ENCODE measurements around the gene S100A2. TPM values are rescaled to one million over a fixed set of nuclear protein-coding genes. Genes with fewer than 3 reads are reported as not detected.
A peak's percentile ranks its signal among the peaks of the same experiment; 100 is the strongest.

S100A2 gene
- total and polyA plus RNA-seq, 2 donors from 2014 or later: 152 to 416 TPM

DNA sequence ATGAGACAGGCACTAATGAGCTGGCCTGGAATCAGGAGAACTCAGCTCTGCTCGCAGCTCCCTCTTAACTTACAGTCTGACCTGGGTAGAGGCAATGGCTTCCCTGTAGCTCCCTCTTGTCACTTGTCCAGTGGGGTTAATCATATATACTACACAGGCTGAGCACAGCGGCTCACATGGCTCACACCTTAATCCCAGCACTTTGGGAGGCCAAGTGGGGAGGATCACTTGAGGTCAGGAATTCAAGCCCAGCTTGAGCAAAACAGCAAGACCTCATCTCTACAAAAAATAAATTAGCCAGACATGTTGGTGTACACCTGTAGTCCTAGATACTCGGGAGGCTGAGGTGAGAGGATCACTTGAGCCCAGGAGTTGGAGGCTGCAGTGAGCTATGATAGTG is 34.0 kb downstream of the S100A2 start:
- Histone ChIP-seq H3K27ac (ENCODE audit: low read depth in 2 of 2, low read length in 2 of 2) (no peak overlapping the region), H3K27me3 (ENCODE audit: control insufficient read depth, insufficient read depth, low read length) (no peaks in the 10 kb centered on the region), H3K9ac (ENCODE audit: low read length in 3 of 3) (no peak overlapping the region), H3K9me3 (ENCODE audit: control insufficient read depth in 2 of 3, insufficient read depth in 1 of 3, low read length in 3 of 3) (no peaks in the 10 kb centered on the region), H3K4me3 (ENCODE audit: low read length in 3 of 3) (no peak overlapping the region), H3K36me3 (ENCODE audit: control insufficient read depth in 2 of 3, insufficient read depth in 3 of 3, low read length in 3 of 3) (no peaks in the 10 kb centered on the region), H3K4me1 (ENCODE audit: control insufficient read depth in 2 of 3, insufficient read depth in 2 of 3, low read depth in 1 of 3, low read length in 3 of 3) (peaks cover 0 to 23% (median 5%) of the 10 kb centered on the region in 3 donors)
- intact Hi-C loops (cut with DNase I): no loop called here
- DNase-seq (no peak), FAIRE-seq (no peak)
- TF ChIP-seq, protein P1, sequence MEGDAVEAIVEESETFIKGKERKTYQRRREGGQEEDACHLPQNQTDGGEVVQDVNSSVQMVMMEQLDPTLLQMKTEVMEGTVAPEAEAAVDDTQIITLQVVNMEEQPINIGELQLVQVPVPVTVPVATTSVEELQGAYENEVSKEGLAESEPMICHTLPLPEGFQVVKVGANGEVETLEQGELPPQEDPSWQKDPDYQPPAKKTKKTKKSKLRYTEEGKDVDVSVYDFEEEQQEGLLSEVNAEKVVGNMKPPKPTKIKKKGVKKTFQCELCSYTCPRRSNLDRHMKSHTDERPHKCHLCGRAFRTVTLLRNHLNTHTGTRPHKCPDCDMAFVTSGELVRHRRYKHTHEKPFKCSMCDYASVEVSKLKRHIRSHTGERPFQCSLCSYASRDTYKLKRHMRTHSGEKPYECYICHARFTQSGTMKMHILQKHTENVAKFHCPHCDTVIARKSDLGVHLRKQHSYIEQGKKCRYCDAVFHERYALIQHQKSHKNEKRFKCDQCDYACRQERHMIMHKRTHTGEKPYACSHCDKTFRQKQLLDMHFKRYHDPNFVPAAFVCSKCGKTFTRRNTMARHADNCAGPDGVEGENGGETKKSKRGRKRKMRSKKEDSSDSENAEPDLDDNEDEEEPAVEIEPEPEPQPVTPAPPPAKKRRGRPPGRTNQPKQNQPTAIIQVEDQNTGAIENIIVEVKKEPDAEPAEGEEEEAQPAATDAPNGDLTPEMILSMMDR (IDR thresholded peaks at IDR 0.05; ENCODE audit: borderline replicate concordance, extremely low read depth, insufficient read depth): no peak

DNA sequence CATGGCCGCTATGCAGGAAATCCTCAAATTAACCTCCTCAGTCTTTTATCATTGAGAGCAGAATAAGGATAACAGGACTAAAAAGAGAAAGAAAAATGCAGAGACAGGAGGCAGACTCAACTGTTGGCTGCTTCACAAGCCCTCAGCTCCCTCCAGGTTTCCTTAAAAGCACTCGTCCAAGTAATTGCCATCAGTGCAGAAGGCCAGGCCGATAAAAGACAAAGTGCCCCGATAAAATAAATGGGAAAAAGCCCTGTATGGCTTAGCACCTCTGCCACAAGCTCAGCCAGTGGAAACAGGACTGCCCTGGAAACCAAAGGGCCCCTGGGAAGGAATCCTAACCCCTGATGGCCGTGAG is 38.0 kb downstream of the S100A2 start:
- Histone ChIP-seq H3K4me3 (ENCODE audit: low read length in 3 of 3) (no peak overlapping the region), H3K27ac (ENCODE audit: low read depth in 2 of 2, low read length in 2 of 2) (no peak overlapping the region), H3K27me3 (ENCODE audit: control insufficient read depth, insufficient read depth, low read length) (no peaks in the 10 kb centered on the region), H3K36me3 (ENCODE audit: control insufficient read depth in 2 of 3, insufficient read depth in 3 of 3, low read length in 3 of 3) (no peaks in the 10 kb centered on the region), H3K9ac (ENCODE audit: low read length in 3 of 3) (no peak overlapping the region), H3K9me3 (ENCODE audit: control insufficient read depth in 2 of 3, insufficient read depth in 1 of 3, low read length in 3 of 3) (no peaks in the 10 kb centered on the region), H3K4me1 (ENCODE audit: control insufficient read depth in 2 of 3, insufficient read depth in 2 of 3, low read depth in 1 of 3, low read length in 3 of 3) (peaks cover 0 to under 1% (median 0%) of the 10 kb centered on the region in 3 donors)
- FAIRE-seq (no peak), DNase-seq (no peak)
- intact Hi-C loops (cut with DNase I): no loop called here
- TF ChIP-seq, protein P1 (IDR thresholded peaks at IDR 0.05; ENCODE audit: borderline replicate concordance, extremely low read depth, insufficient read depth): no peak

DNA sequence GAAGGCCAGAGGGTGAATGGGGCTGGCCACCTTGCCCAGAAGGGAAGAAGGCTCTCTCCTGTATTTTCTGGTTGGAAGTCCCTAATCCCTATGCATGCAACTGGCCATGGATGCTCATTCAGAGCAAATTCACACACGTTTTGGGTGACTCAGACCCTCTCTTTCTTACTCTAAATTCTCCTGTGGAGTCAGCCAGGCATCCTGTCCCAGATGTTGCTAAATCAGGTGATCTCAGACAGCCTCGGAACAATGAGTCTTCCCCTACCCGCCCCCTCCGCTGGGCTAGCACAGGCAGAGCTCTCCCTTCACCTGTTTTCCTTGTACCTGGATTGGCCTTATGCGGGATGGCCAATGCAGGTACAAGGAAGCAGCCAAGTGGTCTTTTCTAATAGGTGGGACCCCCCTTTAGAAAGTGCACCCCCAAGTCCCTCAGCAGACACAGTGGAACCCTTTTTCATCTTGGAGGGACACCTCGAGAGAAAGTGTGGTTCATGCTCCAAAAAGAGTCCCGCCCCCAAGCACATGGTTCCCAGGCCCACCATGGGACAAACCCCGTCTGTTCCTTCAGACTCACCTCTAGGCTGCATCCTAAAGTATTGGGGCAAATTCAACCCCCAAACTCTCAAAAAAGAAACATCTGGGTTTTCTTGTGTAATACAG is 38.5 kb downstream of the S100A2 start:
- H3K4me1 ChIP-seq (ENCODE audit: control insufficient read depth in 2 of 3, insufficient read depth in 2 of 3, low read depth in 1 of 3, low read length in 3 of 3): no peaks in the 10 kb centered on the region
- intact Hi-C loops (cut with DNase I): no loop called here
- H3K36me3 ChIP-seq (ENCODE audit: control insufficient read depth in 2 of 3, insufficient read depth in 3 of 3, low read length in 3 of 3): no peaks in the 10 kb centered on the region
- TF ChIP-seq, protein P1 (IDR thresholded peaks at IDR 0.05; ENCODE audit: borderline replicate concordance, extremely low read depth, insufficient read depth): no peak
- no peaks in the 10 kb centered on the region for H3K27me3 ChIP-seq (ENCODE audit: control insufficient read depth, insufficient read depth, low read length)
- H3K9me3 ChIP-seq (ENCODE audit: control insufficient read depth in 2 of 3, insufficient read depth in 1 of 3, low read length in 3 of 3): no peaks in the 10 kb centered on the region
- no peak overlapping the region for H3K4me3 ChIP-seq (ENCODE audit: low read length in 3 of 3)
- FAIRE-seq (no peak), DNase-seq (peak in 1 of 5 donors; percentile 29)
- H3K9ac ChIP-seq (ENCODE audit: low read length in 3 of 3): no peak overlapping the region
- no peak overlapping the region for H3K27ac ChIP-seq (ENCODE audit: low read depth in 2 of 2, low read length in 2 of 2)

DNA sequence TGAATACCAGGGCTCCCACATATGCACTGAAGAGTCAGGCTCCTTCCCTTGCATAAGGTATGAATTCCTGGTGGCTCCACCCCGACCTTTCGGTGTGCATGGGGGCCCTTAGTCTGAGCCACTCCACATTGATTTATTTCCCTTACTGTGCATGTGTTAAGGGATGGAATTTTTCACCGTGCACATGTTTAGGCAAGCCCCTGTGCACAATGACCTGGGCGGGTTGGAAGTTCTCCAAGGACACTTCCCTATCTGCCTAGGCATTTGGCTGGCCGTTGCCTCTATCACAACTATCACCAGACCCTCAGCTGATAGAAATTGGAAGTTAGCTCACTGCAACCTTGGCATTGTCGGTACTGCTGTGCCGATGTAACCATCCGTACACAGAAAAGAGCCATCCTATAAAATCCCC is 39.5 kb downstream of the S100A2 start:
- Histone ChIP-seq H3K9me3 (ENCODE audit: control insufficient read depth in 2 of 3, insufficient read depth in 1 of 3, low read length in 3 of 3) (no peaks in the 10 kb centered on the region), H3K36me3 (ENCODE audit: control insufficient read depth in 2 of 3, insufficient read depth in 3 of 3, low read length in 3 of 3) (no peaks in the 10 kb centered on the region), H3K4me1 (ENCODE audit: control insufficient read depth in 2 of 3, insufficient read depth in 2 of 3, low read depth in 1 of 3, low read length in 3 of 3) (no peaks in the 10 kb centered on the region), H3K27me3 (ENCODE audit: control insufficient read depth, insufficient read depth, low read length) (no peaks in the 10 kb centered on the region), H3K27ac (ENCODE audit: low read depth in 2 of 2, low read length in 2 of 2) (no peak overlapping the region), H3K4me3 (ENCODE audit: low read length in 3 of 3) (no peak overlapping the region), H3K9ac (ENCODE audit: low read length in 3 of 3) (no peak overlapping the region)
- peak in 1 of 5 donors; percentile 23 for DNase-seq
- no peak for FAIRE-seq
- TF ChIP-seq, protein P1 (IDR thresholded peaks at IDR 0.05; ENCODE audit: borderline replicate concordance, extremely low read depth, insufficient read depth): no peak
- intact Hi-C loops (cut with DNase I): no loop called here
